Measurements from ENCODE around the gene PHACTR3.

DNA sequence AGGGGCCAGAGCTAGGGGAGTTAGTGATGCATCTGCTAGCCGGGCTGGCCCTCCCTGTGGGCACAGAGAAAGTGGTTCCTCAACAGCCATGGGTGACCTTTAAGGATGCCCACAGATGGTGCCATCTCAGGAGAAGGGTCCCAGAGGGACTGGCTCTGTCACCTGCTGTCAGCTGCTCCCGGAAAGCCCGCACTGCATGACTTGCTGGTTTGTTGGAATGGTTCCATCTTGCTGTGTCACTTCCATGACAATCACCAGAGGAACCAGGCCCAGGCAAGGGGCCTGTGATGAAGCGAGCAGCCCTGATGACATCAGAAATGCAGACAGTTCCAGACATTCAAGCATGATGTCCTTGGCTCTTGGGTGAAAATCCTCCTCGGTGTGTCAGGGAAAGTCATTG lies 125.2 kb downstream of the PHACTR3 start:
- TF ChIP-seq, protein P1, sequence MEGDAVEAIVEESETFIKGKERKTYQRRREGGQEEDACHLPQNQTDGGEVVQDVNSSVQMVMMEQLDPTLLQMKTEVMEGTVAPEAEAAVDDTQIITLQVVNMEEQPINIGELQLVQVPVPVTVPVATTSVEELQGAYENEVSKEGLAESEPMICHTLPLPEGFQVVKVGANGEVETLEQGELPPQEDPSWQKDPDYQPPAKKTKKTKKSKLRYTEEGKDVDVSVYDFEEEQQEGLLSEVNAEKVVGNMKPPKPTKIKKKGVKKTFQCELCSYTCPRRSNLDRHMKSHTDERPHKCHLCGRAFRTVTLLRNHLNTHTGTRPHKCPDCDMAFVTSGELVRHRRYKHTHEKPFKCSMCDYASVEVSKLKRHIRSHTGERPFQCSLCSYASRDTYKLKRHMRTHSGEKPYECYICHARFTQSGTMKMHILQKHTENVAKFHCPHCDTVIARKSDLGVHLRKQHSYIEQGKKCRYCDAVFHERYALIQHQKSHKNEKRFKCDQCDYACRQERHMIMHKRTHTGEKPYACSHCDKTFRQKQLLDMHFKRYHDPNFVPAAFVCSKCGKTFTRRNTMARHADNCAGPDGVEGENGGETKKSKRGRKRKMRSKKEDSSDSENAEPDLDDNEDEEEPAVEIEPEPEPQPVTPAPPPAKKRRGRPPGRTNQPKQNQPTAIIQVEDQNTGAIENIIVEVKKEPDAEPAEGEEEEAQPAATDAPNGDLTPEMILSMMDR (IDR thresholded peaks at IDR 0.05): no peak
- TF ChIP-seq POLR2A (IDR thresholded peaks at IDR 0.05): no peak

All from right lobe of liver (tissue), 4 donors.